Cardiac muscle cell (in vitro differentiated cells and primary cell): ENCODE results near the gene AHCYL2. TPM values are rescaled to one million over a fixed set of nuclear protein-coding genes. Genes with fewer than 3 reads are reported as not detected.

Experiments
- DNase-seq, 2 donors: peaks; one replicate each; pipeline versions ENCODE4 v3.0.0 to v3.0.0-alpha.2; 2010 to 2017; ENCODE audit warnings: low read depth in 1 of 2, low spot score in 1 of 2
- H3K27ac ChIP-seq: fragments of 200-600 bp; sonication (generic); 2 replicates; pipeline ENCODE4 v1.5.1; 2016
- H3K27me3 ChIP-seq: fragments of 200-600 bp; sonication (generic); 2 replicates; pipeline ENCODE4 v1.6.0; 2016; ENCODE audit warnings: control low read depth
- H3K36me3 ChIP-seq: fragments of 200-600 bp; sonication (generic); 2 replicates; pipeline ENCODE4 v1.5.1; 2016; ENCODE audit warnings: control low read depth
- H3K4me1 ChIP-seq: fragments of 200-600 bp; sonication (generic); 2 replicates; pipeline ENCODE4 v1.8.1; 2017; ENCODE audit warnings: low read depth, mild to moderate bottlenecking, mixed run types
- H3K4me3 ChIP-seq: fragments of 200-600 bp; sonication (generic); 2 replicates; pipeline ENCODE4 v1.5.1; 2016; ENCODE audit warnings: mild to moderate bottlenecking
- H3K9me3 ChIP-seq: fragments of 200-600 bp; sonication (generic); 2 replicates; pipeline ENCODE4 v1.5.1; 2017; ENCODE audit warnings: low read depth, mild to moderate bottlenecking, control low read depth
- polyA plus RNA-seq: library from polyadenylated mRNA; unstranded; fragments of >200 nt; fragmentation: Nextera tagmentation; extraction: Ambion mirVana; gene quantifications from 2 replicates; pipeline ENCODE4 v1.2.1, GENCODE V29; 2016
- total RNA-seq: library from RNA; depleted of rRNA; stranded (reverse); fragments of >200 nt; gene quantifications from 2 replicates; pipeline ENCODE4 v1.2.3, GENCODE V29; 2016
- TF ChIP-seq, protein P1 (sequence below): IDR thresholded peaks from 2 replicates; pipeline ENCODE4 v1.5.1; 2012; ENCODE audit warnings: low read depth, mild to moderate bottlenecking, low read length

AHCYL2 gene
- total and polyA plus RNA-seq, 2 experiments from 2014 or later: 28.5 to 30.8 TPM

DNA sequence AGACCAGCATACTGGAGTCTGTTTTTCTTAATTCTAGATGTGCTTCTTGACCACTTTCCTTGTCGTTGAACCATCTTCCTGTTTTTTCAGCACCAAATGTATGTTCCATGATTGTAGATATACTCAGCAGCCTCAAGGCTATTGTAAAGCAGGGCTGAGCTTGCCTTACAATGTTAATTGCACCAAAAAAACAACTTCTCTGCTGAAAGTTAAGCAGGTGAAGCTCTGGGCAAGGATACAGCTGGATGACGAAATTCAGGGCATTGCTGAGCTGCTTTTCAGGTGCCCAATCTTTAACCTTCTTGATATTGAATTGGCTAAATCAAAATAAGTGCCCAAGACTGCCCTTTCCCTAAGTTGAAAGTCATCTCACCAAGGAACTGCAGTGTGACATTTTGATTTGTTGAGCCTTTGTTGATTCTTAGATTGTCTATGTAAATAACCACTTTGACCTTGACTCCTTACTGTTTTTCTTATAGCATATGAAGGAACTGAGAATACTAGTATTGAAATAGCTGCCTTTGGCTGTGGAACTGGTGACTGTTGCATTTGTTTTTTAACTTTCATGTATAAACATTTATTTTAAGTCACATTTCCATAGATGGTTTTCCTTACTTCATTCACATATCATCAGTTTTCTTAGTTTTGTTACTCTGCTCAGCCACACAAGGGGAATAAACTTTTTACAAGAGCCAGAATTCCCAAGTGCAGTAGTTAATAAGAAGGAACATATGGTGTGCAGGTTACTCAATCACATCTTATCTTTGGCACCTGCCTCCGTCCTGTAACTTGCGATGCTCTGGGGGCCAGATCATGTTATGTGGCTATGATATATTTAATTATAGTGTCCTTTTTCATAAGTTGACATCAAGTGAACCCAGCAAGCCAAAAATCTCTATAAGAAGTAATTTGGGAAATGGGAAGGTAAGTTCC lies 3.1 kb downstream of the AHCYL2 start:
- H3K27ac ChIP-seq: no peak overlapping the region
- no peaks in the 10 kb centered on the region for H3K27me3 ChIP-seq
- H3K9me3 ChIP-seq: no peaks in the 10 kb centered on the region
- no peak for DNase-seq
- H3K4me3 ChIP-seq: no peak overlapping the region
- TF ChIP-seq, protein P1, sequence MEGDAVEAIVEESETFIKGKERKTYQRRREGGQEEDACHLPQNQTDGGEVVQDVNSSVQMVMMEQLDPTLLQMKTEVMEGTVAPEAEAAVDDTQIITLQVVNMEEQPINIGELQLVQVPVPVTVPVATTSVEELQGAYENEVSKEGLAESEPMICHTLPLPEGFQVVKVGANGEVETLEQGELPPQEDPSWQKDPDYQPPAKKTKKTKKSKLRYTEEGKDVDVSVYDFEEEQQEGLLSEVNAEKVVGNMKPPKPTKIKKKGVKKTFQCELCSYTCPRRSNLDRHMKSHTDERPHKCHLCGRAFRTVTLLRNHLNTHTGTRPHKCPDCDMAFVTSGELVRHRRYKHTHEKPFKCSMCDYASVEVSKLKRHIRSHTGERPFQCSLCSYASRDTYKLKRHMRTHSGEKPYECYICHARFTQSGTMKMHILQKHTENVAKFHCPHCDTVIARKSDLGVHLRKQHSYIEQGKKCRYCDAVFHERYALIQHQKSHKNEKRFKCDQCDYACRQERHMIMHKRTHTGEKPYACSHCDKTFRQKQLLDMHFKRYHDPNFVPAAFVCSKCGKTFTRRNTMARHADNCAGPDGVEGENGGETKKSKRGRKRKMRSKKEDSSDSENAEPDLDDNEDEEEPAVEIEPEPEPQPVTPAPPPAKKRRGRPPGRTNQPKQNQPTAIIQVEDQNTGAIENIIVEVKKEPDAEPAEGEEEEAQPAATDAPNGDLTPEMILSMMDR: no peak
- H3K4me1 ChIP-seq: peaks cover 20% of the 10 kb centered on the region
- no peaks in the 10 kb centered on the region for H3K36me3 ChIP-seq

DNA sequence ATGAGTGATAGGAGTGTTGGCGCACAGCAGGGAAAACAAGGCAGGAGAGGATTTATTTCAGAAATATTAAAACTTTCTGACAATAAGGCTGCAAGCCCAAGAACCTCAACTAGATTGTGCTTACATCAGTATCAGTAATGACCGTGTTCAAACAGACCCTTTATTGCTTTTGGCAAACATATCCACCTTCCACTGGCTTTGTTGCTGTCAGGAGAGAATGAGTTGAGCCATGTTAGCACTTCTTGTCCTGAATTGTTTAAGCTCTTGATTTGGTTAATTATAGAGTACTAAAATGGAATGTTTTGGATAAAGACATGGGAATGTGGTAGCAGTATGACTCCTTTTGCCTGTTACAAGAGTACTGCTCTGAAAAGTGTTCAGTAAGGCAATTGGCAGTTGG lies 3.8 kb downstream of the AHCYL2 start:
- TF ChIP-seq, protein P1: no peak
- Histone ChIP-seq H3K4me3 (no peak overlapping the region), H3K27ac (no peak overlapping the region), H3K36me3 (no peaks in the 10 kb centered on the region), H3K9me3 (no peaks in the 10 kb centered on the region), H3K27me3 (no peaks in the 10 kb centered on the region), H3K4me1 (peaks cover 20% of the 10 kb centered on the region)
- DNase-seq: no peak

DNA sequence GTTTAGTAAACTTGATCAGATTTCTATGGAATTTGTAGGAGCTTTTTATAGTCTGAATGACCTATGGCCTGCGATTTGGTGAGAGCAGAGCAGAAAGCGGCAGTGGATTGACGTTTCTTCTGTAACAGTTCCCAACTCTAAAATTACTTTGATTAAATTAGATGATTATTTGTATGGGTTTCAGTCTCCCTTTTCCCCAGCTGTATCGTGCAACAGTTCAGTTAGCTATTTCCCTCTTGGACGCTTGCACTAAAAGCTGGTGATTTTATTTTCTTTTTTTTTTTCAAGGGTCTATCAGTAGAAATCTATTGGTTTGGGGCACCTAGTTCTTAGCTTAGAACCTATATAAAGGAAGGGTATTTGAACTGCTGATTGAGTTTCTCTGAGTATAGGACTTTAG lies 6.8 kb downstream of the AHCYL2 start:
- DNase-seq: no peak
- Histone ChIP-seq H3K36me3 (no peaks in the 10 kb centered on the region), H3K4me3 (no peak overlapping the region), H3K9me3 (no peaks in the 10 kb centered on the region), H3K27ac (peak overlapping the region; percentile 40), H3K4me1 (peaks cover 16% of the 10 kb centered on the region), H3K27me3 (no peaks in the 10 kb centered on the region)
- TF ChIP-seq, protein P1: no peak

DNA sequence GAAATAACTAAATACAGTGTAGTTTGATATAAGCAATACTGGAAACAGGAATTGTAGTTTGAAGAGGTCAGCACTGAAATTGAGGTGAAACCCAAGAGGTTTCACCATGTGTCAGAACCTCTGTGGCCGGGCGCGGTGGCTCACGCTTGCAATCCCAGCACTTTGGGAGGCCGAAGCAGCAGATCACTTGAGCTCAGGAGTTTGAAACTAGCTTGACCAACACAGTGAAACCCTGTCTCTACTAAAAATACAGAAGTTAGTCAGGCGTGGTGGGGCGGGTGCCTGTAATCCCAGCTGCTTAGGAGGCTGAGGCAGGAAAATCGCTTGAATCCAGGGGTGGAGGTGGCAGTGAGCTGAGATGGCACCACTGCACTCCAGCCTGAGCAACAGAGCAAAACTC lies 13.7 kb downstream of the AHCYL2 start:
- no peak for DNase-seq
- Histone ChIP-seq H3K27me3 (no peaks in the 10 kb centered on the region), H3K4me1 (no peaks in the 10 kb centered on the region), H3K36me3 (no peaks in the 10 kb centered on the region), H3K9me3 (no peaks in the 10 kb centered on the region), H3K27ac (no peak overlapping the region), H3K4me3 (no peak overlapping the region)
- TF ChIP-seq, protein P1: no peak

DNA sequence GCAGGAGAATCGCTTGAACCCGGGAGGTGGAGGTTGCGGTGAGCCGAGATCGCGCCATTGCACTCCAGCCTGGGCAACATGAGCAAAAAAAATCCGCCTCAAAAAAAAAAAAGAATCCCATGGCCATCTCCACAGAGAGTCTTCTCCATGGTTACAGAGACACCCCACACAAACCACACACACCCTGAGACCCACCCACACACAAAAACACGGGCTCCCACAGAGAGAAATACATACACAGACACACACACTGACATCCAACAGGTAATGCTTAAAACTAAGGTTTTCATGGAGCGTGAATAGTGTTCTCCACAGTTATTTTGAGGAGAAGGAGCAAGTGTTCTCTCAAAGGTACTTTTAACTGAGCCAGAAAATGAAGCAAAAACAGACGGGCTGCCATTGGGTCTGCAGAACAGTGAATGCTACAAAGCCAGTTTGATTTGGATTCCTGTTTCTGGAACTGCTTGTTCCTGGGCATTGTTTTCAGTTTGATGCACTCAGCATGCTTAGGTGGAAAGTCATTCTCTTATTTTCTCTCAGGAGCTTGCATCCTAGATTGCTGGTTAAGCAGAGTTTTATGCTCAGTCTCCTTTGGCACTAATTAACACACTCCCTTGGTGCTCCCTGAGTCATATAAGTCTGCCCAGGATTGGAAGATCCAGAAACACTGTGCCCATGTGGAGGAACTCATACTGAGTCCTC lies 15.4 kb downstream of the AHCYL2 start:
- TF ChIP-seq, protein P1: no peak
- no peaks in the 10 kb centered on the region for H3K4me1 ChIP-seq
- no peaks in the 10 kb centered on the region for H3K36me3 ChIP-seq
- DNase-seq: no peak
- no peaks in the 10 kb centered on the region for H3K9me3 ChIP-seq
- H3K4me3 ChIP-seq: no peak overlapping the region
- H3K27me3 ChIP-seq: no peaks in the 10 kb centered on the region
- H3K27ac ChIP-seq: no peak overlapping the region
